Stimulated activated effector memory CD8-positive, alpha-beta T cell treated with anti-CD3 and anti-CD28 coated beads, Interleukin-12 subunit alpha, Interleukin-12 subunit beta, amount 100 ng/mL, for 72 hours (primary cell): ENCODE measurements around the gene VEGFC.

ENCODE experiments used
- ATAC-seq: fragments of 150-1000 bp; cut with Tn5 transposase; 2 replicates; pipeline ENCODE4 v1.10.0; 2021
- DNase-seq, 2 donors: peaks; one replicate each; pipeline ENCODE4 v3.0.0; 2021 to 2022; ENCODE audit warnings: low spot score in 2 of 2
- H3K27ac Mint-ChIP-seq: one replicate; pipeline ENCODE4 v1.8.0; 2022; ENCODE audit warnings: mild to moderate bottlenecking, mixed read lengths
- H3K36me3 Mint-ChIP-seq: one replicate; pipeline ENCODE4 v1.8.0; 2022; ENCODE audit warnings: mild to moderate bottlenecking, mixed read lengths
- H3K4me1 Mint-ChIP-seq: one replicate; pipeline ENCODE4 v1.8.0; 2022; ENCODE audit warnings: mixed read lengths
- H3K4me3 Mint-ChIP-seq: one replicate; pipeline ENCODE4 v1.8.0; 2022; ENCODE audit warnings: mild to moderate bottlenecking, mixed read lengths
- H3K9me3 Mint-ChIP-seq: one replicate; pipeline ENCODE4 v1.8.0; 2022; ENCODE audit warnings: mixed read lengths

The VEGFC gene

GRCh38 chr4:176784816-176785215 lies 7.9 kb downstream of the VEGFC start:
- Mint-ChIP-seq H3K27ac (no peak overlapping the region), H3K4me1 (no peaks in the 10 kb centered on the region), H3K4me3 (no peak overlapping the region), H3K36me3 (no peaks in the 10 kb centered on the region), H3K9me3 (peaks cover 2% of the 10 kb centered on the region)
- ATAC-seq (no peak), DNase-seq (no peak)

GRCh38 chr4:176782794-176783193 lies 9.9 kb downstream of the VEGFC start:
- Mint-ChIP-seq H3K9me3 (peaks cover 2% of the 10 kb centered on the region), H3K4me3 (no peak overlapping the region), H3K4me1 (no peaks in the 10 kb centered on the region), H3K27ac (no peak overlapping the region), H3K36me3 (no peaks in the 10 kb centered on the region)
- DNase-seq (no peak), ATAC-seq (no peak)

DNA sequence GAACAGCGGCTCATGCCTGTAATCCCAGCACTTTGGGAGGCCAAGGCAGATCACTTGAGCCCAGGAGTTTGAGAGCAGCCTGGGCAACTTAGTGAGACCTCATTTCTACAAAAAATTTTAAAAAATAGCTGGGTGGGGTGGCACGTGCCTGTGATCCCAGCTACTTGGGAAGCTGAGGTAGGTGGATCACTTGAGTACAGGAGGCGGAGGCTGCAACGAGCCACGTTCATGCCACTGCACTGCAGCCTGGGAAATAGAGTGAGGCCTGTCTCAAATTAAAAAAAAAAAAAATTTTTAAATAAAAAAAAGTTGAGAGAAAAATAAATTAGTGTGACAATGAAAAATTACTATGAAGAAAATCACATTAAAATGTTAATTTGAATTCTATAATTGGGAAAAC lies 10.5 kb downstream of the VEGFC start:
- H3K4me3 Mint-ChIP-seq, result no peak overlapping the region
- no peaks in the 10 kb centered on the region for H3K4me1 Mint-ChIP-seq
- H3K36me3 Mint-ChIP-seq, result no peaks in the 10 kb centered on the region
- DNase-seq (no peak), ATAC-seq (no peak)
- H3K9me3 Mint-ChIP-seq, result peaks cover 2% of the 10 kb centered on the region
- no peak overlapping the region for H3K27ac Mint-ChIP-seq

DNA sequence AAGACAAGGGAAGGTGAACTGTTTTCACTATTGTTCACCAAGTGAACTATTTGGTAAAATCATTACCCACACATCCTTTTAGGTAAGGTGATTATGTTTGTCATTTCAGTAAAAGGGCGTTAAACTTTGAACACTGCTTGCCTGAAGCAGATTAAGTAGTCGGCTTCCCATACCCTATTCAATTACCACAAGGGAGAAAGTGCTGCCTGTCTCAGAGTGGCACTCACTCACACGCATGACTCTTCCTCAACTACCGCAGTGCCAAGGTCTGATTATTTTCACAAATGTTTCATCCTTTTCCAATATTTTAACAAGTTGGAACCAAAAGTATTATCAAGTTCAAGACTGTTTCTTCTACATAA lies 11.0 kb downstream of the VEGFC start:
- Mint-ChIP-seq H3K4me1 (no peaks in the 10 kb centered on the region), H3K36me3 (no peaks in the 10 kb centered on the region), H3K27ac (no peak overlapping the region), H3K9me3 (peaks cover 2% of the 10 kb centered on the region), H3K4me3 (no peak overlapping the region)
- no peak for ATAC-seq
- DNase-seq, result no peak

DNA sequence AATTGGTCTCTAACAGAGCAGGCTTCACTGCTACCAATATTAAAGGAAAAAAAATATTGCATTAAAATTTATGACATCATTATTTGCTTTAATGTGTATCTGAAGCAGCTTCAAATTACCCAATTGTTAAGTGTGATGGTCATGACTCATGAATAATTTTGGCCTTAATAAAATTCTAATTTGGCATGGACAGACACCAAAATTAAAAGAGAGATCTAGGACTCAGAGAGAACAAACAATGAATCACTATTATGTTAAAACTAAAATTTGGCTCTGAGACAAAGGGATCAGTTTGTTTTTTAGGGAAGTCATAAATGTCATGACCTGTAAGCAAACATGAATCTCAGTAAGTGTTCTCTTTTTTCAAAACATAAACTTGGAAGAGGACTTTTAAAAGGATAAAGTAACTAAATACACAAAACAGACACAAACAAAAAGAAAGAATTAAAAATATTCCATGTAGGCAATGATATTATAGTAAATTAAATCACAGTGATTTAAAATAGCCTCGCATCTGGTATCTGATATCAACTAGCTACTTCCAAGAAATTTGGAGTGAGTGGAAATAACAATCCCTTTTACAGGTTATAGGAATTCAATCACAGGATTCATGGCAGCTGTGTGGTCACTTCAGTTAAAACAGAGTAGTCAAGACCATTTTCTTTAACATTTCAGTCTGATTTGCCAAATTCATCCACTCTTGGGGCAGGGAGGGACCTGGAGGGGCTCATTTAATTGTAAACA lies 11.6 kb downstream of the VEGFC start:
- Mint-ChIP-seq H3K36me3 (no peaks in the 10 kb centered on the region), H3K9me3 (peaks cover 4% of the 10 kb centered on the region), H3K4me3 (no peak overlapping the region), H3K4me1 (no peaks in the 10 kb centered on the region), H3K27ac (no peak overlapping the region)
- DNase-seq, result no peak
- ATAC-seq, result no peak

DNA sequence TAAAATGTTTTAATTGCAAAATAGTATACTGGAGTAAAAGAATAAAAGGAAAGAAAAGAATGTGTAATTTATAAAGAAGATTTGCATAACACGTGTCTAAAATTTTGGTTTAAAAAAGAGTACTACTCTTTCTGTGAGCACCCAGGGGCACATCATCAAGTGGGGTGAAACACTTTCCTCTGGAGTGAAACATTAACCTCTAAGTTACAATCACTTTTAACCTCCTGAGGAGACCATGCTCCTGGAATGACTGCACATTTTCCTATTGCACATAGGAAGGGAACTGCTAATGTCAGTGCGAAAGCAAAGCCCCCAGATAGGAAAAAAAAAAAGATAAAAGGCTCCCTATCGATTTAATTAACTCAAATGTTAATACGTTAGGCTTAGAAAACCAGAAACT lies 13.3 kb downstream of the VEGFC start:
- Mint-ChIP-seq H3K9me3 (peaks cover 4% of the 10 kb centered on the region), H3K4me3 (no peak overlapping the region), H3K27ac (no peak overlapping the region), H3K4me1 (no peaks in the 10 kb centered on the region), H3K36me3 (no peaks in the 10 kb centered on the region)
- no peak for ATAC-seq
- DNase-seq, result no peak

GRCh38 chr4:176778491-176778890 lies 14.2 kb downstream of the VEGFC start:
- no peak overlapping the region for H3K27ac Mint-ChIP-seq
- no peaks in the 10 kb centered on the region for H3K4me1 Mint-ChIP-seq
- ATAC-seq (no peak), DNase-seq (no peak)
- peaks cover 4% of the 10 kb centered on the region for H3K9me3 Mint-ChIP-seq
- H3K36me3 Mint-ChIP-seq, result no peaks in the 10 kb centered on the region
- H3K4me3 Mint-ChIP-seq, result no peak overlapping the region

GRCh38 chr4:176778063-176778462 lies 14.7 kb downstream of the VEGFC start:
- ATAC-seq (no peak), DNase-seq (no peak)
- Mint-ChIP-seq H3K9me3 (peaks cover 4% of the 10 kb centered on the region), H3K4me3 (no peak overlapping the region), H3K36me3 (no peaks in the 10 kb centered on the region), H3K27ac (no peak overlapping the region), H3K4me1 (no peaks in the 10 kb centered on the region)

GRCh38 chr4:176775338-176775737 lies 17.4 kb downstream of the VEGFC start:
- Mint-ChIP-seq H3K27ac (no peak overlapping the region), H3K9me3 (peaks cover 4% of the 10 kb centered on the region), H3K4me1 (no peaks in the 10 kb centered on the region), H3K4me3 (no peak overlapping the region), H3K36me3 (no peaks in the 10 kb centered on the region)
- no peak for DNase-seq
- no peak for ATAC-seq

DNA sequence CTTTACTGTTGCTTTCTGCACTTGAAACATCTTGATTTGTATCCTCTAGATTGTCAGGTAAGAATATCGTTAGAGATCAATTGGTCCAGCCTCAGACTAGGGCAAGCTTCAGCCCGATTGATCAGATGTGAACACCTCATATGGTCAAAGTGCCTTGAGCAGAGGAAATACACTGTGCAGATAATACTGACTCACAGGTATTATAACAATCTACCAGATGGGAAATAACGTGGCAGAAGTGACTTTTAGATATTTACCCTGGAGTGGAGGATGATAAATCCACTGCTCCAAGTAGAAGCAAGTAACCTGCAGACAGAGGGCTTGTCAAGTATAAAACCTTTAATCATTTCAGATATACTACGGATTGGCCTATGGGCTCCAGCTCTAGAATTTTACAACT lies 17.9 kb downstream of the VEGFC start:
- Mint-ChIP-seq H3K36me3 (no peaks in the 10 kb centered on the region), H3K9me3 (peaks cover 4% of the 10 kb centered on the region), H3K27ac (no peak overlapping the region), H3K4me3 (no peak overlapping the region), H3K4me1 (no peaks in the 10 kb centered on the region)
- DNase-seq, result no peak
- ATAC-seq, result no peak

- Mint-ChIP-seq H3K36me3 (no peaks in the 10 kb centered on the region), H3K4me3 (no peak overlapping the region), H3K27ac (no peak overlapping the region), H3K4me1 (no peaks in the 10 kb centered on the region), H3K9me3 (peaks cover 7% of the 10 kb centered on the region)
- no peak for DNase-seq
- ATAC-seq, result no peak
These were observed 23.2 kb downstream of the VEGFC start for GRCh38 chr4:176769514-176769913.

DNA sequence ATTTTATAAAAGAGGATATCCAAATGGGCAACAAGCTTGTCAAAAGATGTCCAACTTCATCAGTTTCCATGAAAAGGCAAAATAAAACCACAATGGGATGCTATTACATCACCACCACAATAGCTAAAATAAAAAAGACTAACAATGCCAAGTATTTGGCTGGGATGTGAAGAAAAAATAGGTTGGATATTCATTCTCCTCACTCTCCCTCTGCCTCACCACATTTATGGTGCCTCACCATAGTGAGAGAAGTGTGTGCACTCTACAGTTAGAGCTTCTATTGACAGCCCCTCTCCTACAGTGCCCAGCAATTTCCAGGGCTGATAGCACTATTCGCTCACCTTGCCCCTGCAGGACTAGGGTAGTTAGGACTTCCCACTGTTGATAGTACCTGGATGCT lies 25.5 kb downstream of the VEGFC start:
- ATAC-seq (peak; percentile 39), DNase-seq (no peak)
- no peaks in the 10 kb centered on the region for H3K36me3 Mint-ChIP-seq

DNA sequence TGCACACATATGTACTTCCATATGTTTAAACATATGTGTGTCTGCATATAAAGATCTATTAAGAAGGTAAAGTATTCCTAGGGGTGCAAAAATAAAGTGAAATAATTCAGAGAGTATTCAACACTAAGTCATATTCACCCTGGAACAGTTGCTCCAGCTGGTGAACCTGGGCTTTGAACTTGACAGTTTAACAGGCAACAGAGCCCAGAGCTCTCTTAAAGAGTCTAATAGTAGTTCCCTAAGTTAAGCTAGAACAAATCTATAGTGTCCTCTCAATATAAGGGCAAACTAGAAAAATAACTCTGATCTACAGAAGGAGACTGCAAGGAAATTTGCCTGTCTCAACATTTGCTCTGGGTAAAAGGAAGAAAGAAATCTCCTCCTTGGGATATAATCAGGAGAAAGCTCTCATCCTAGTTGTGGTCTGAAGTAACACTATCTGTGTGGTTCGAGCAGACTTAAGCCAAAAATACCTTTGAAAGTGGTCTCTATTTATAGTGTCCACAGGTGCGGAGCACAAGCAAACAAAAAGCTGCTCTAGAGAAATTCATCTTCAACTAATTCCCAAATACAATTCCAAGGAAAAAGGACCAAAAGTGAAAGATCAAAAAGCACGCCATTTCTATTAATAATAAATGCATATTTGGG lies 29.9 kb downstream of the VEGFC start:
- DNase-seq (no peak), ATAC-seq (no peak)
- no peak overlapping the region for H3K27ac Mint-ChIP-seq
- no peaks in the 10 kb centered on the region for H3K4me1 Mint-ChIP-seq
- H3K36me3 Mint-ChIP-seq, result no peaks in the 10 kb centered on the region
- peaks cover 12% of the 10 kb centered on the region for H3K9me3 Mint-ChIP-seq
- no peak overlapping the region for H3K4me3 Mint-ChIP-seq

More for the DNA sequence above, 25.5 kb downstream of the VEGFC start:
- no peak overlapping the region for H3K4me3 Mint-ChIP-seq
- H3K9me3 Mint-ChIP-seq, result peaks cover 12% of the 10 kb centered on the region
- H3K4me1 Mint-ChIP-seq, result no peaks in the 10 kb centered on the region
- H3K27ac Mint-ChIP-seq, result no peak overlapping the region

DNA sequence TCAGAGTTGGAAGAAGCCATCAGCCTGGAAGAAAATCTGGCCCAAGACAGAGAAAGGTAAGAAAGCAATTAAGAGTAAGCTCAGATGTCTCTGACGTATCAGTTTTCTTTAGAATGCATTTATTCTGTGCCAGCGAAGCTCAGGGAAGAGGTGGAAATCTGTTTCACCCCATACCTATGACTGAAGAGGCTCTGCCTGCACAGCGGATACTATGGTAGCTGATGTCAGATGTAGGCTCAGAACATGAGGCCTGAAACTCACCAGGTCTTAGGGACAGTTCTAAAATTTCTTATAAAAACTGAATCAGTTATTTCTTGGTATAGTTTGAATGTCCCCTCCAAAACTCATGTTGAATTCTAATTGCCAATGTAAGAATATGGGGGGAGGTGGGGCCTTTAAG lies 30.9 kb downstream of the VEGFC start:
- Mint-ChIP-seq H3K36me3 (no peaks in the 10 kb centered on the region), H3K27ac (no peak overlapping the region), H3K4me3 (no peak overlapping the region), H3K9me3 (peaks cover 11% of the 10 kb centered on the region), H3K4me1 (no peaks in the 10 kb centered on the region)
- ATAC-seq (no peak), DNase-seq (no peak)

GRCh38 chr4:176760471-176760870 lies 32.3 kb downstream of the VEGFC start:
- Mint-ChIP-seq H3K4me1 (no peaks in the 10 kb centered on the region), H3K36me3 (no peaks in the 10 kb centered on the region), H3K27ac (no peak overlapping the region), H3K4me3 (no peak overlapping the region), H3K9me3 (peaks cover 8% of the 10 kb centered on the region)
- DNase-seq (no peak), ATAC-seq (no peak)

GRCh38 chr4:176758731-176759130 lies 34.0 kb downstream of the VEGFC start:
- Mint-ChIP-seq H3K4me1 (no peaks in the 10 kb centered on the region), H3K9me3 (peaks cover under 1% of the 10 kb centered on the region), H3K4me3 (no peak overlapping the region), H3K27ac (no peak overlapping the region), H3K36me3 (no peaks in the 10 kb centered on the region)
- DNase-seq (no peak), ATAC-seq (no peak)
